ENCODE results near the gene TOM1. TPM values are rescaled to one million over a fixed set of nuclear protein-coding genes. Genes with fewer than 3 reads are reported as not detected.
A peak's percentile ranks its signal among the peaks of the same experiment; 100 is the strongest.

Gene TOM1
- polyA plus RNA-seq, 2 of the 4 experiments (the other 2 are of a cell fraction): 14.5 to 16.6 TPM

GRCh38 chr22:35315141-35315854, 15.6 kb downstream of the TOM1 start:
- FAIRE-seq (no peak), ATAC-seq (no peak), DNase-seq (ENCODE audit: low read depth in 1 of 2, low spot score in 1 of 2) (no peak)
- ChIA-PET POLR2A (no interaction called here), CTCF (no interaction called here)
- 83% methylated on average over 5 of the region's 12 CpGs for WGBS (ENCODE audit: missing lambda C conversion rate)
- TF ChIP-seq BHLHE40 (IDR thresholded peaks at IDR 0.05; ENCODE audit: low read depth, low read length) (no peak), ZC3H11A (IDR thresholded peaks at IDR 0.05) (no peak), CHD4 (IDR thresholded peaks at IDR 0.05; ENCODE audit: borderline replicate concordance) (no peak), MAFK (IDR thresholded peaks at IDR 0.05; ENCODE audit: partially characterized antibody) (no peak), RCOR1 (IDR thresholded peaks at IDR 0.05; ENCODE audit: low read depth, low read length) (no peak), CEBPB (IDR thresholded peaks at IDR 0.05) (no peak), GATA3 (IDR thresholded peaks at IDR 0.05; ENCODE audit: borderline replicate concordance) (no peak), HOXB13 (CRISPR knock-in tag; IDR thresholded peaks at IDR 0.05; ENCODE audit: low read depth) (no peak), ELK1 (IDR thresholded peaks at IDR 0.05; ENCODE audit: low read depth, low read length) (no peak), RFX5 (IDR thresholded peaks at IDR 0.05) (no peak)
- TF ChIP-seq, protein P1, sequence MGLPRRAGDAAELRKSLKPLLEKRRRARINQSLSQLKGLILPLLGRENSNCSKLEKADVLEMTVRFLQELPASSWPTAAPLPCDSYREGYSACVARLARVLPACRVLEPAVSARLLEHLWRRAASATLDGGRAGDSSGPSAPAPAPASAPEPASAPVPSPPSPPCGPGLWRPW (IDR thresholded peaks at IDR 0.05): no peak
- peak overlapping the region in 1 of 2 experiments; percentile 35; a peak in 1 of 6 replicates for H3K27ac ChIP-seq
- peaks cover 37% of the 10 kb centered on the region for H3K4me1 ChIP-seq
- no peak overlapping the region for H3K4me3 ChIP-seq
- H3K9me3 ChIP-seq: no peaks in the 10 kb centered on the region
- no peak overlapping the region for H3K4me2 ChIP-seq

- H3K4me2 ChIP-seq: no peak overlapping the region
- H3K4me1 ChIP-seq: peaks cover 35% of the 10 kb centered on the region
- CTCF ChIA-PET: no interaction called here
- POLR2A ChIA-PET: no interaction called here
- no peak for DNase-seq (ENCODE audit: low read depth in 1 of 2, low spot score in 1 of 2)
- no peak overlapping the region for H3K4me3 ChIP-seq
- H3K27ac ChIP-seq: no peak overlapping the region
- ATAC-seq: no peak
- WGBS (ENCODE audit: missing lambda C conversion rate): 86% methylated on average over 22 of the region's 27 CpGs
- no peaks in the 10 kb centered on the region for H3K9me3 ChIP-seq
- TF ChIP-seq ELK1 (IDR thresholded peaks at IDR 0.05; ENCODE audit: low read depth, low read length): no peak
- TF ChIP-seq, protein P1 (IDR thresholded peaks at IDR 0.05): no peak
- no peak for TF ChIP-seq HDAC2 (IDR thresholded peaks at IDR 0.05)
- no peak for TF ChIP-seq HOXB13 (CRISPR knock-in tag; IDR thresholded peaks at IDR 0.05; ENCODE audit: low read depth)
- FAIRE-seq: no peak
Observed at GRCh38 chr22:35315855-35316745, 16.4 kb downstream of the TOM1 start.

DNA sequence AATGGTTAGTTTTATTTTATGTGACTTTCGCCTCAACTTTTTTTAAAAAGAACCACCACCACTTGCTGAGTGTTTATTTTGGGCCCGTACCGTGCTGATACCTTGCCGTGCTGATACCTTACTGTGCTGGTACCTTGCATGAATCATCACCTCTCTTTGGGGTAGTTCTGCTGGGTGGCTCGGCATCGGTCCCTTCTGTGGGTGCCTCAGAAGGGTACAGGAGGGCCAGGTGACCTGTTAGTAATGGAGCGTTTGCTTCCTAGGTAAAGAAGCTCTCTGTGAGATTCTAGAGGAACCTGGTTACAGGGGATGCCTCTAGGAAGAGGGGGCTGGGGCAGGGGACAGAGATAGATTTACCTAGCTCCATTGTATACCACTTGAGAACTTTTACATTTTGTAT, 17.1 kb downstream of the TOM1 start:
- 94% methylated on average over 7 of the region's 7 CpGs for WGBS (ENCODE audit: missing lambda C conversion rate)
- FAIRE-seq (no peak), ATAC-seq (no peak), DNase-seq (ENCODE audit: low read depth in 1 of 2, low spot score in 1 of 2) (no peak)
- no peaks in the 10 kb centered on the region for H3K9me3 ChIP-seq
- ChIA-PET CTCF (no interaction called here), POLR2A (no interaction called here)
- H3K4me3 ChIP-seq: no peak overlapping the region
- H3K4me2 ChIP-seq: no peak overlapping the region
- H3K4me1 ChIP-seq: peaks cover 31% of the 10 kb centered on the region
- no peak overlapping the region for H3K27ac ChIP-seq
- TF ChIP-seq, protein P2, sequence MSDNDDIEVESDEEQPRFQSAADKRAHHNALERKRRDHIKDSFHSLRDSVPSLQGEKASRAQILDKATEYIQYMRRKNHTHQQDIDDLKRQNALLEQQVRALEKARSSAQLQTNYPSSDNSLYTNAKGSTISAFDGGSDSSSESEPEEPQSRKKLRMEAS (IDR thresholded peaks at IDR 0.05): no peak
- TF ChIP-seq HMGXB4 (CRISPR knock-in tag; IDR thresholded peaks at IDR 0.05; ENCODE audit: borderline replicate concordance): no peak
- TF ChIP-seq RCOR1 (IDR thresholded peaks at IDR 0.05; ENCODE audit: low read depth, low read length): no peak
- TF ChIP-seq ATOH8 (CRISPR knock-in tag; IDR thresholded peaks at IDR 0.05; ENCODE audit: low read depth): no peak
- no peak for TF ChIP-seq NR3C1 (IDR thresholded peaks at IDR 0.05)
- TF ChIP-seq ZSCAN20 (CRISPR knock-in tag; IDR thresholded peaks at IDR 0.05): no peak
- no peak for TF ChIP-seq RFX5 (IDR thresholded peaks at IDR 0.05)
- no peak for TF ChIP-seq NPAS2 (CRISPR knock-in tag; IDR thresholded peaks at IDR 0.05; ENCODE audit: borderline replicate concordance)
- TF ChIP-seq CEBPB (IDR thresholded peaks at IDR 0.05): no peak
- no peak for TF ChIP-seq FOXS1 (CRISPR knock-in tag; IDR thresholded peaks at IDR 0.05)
- no peak for TF ChIP-seq ZNF302 (CRISPR knock-in tag; IDR thresholded peaks at IDR 0.05)
- TF ChIP-seq, protein P3, sequence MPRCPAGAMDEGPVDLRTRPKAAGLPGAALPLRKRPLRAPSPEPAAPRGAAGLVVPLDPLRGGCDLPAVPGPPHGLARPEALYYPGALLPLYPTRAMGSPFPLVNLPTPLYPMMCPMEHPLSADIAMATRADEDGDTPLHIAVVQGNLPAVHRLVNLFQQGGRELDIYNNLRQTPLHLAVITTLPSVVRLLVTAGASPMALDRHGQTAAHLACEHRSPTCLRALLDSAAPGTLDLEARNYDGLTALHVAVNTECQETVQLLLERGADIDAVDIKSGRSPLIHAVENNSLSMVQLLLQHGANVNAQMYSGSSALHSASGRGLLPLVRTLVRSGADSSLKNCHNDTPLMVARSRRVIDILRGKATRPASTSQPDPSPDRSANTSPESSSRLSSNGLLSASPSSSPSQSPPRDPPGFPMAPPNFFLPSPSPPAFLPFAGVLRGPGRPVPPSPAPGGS (IDR thresholded peaks at IDR 0.05): no peak
- TF ChIP-seq HOXB5 (CRISPR knock-in tag; IDR thresholded peaks at IDR 0.05): no peak
- TF ChIP-seq MYC (IDR thresholded peaks at IDR 0.05; ENCODE audit: borderline replicate concordance, low read length): no peak
- TF ChIP-seq HOXB13 (CRISPR knock-in tag; IDR thresholded peaks at IDR 0.05; ENCODE audit: low read depth): no peak
- no peak for TF ChIP-seq MAZ (IDR thresholded peaks at IDR 0.05; ENCODE audit: borderline replicate concordance, low read depth, low read length)
